ENCODE measurements around the gene SHC1.
A peak's percentile ranks its signal among the peaks of the same experiment; 100 is the strongest.
"Not testable (repeated sequence)": the region's sequence is repeated elsewhere in the genome, so short reads cannot be mapped to it uniquely, and the experiment has no call there.

DNA sequence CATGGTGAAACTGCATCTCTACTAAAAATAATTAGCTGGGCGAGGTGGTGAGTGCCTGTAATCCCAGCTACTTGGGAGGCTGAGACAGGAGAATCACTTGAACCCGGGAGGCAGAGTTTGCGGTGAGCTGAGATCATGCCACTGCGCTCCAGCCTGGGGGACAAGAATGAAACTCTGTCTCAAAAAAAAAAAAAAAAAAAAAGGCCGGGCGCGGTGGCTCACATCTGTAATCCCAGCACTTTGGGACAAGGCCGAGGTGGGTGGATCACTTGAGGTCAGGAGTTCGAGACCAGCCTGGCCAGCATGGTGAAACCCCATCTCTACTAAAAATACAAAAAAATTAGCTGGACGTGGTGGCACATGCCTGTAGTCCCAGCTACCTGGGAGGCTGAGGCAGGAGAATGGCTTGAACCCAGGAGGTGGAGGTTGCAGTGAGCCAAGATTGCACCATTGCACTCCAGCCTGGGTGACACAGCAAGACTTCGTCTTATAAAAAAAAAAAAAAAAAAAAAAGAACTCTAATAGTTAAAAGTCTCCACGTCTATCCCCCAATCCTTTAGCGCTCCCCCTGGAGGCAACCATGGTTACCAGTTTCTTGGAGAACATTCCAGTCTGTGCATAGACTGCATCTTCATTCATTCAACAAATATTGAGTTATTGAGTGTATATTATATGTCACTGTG, 24.9 kb upstream of the SHC1 start:
- not testable (repeated sequence) for TF ChIP-seq POLR2AphosphoS5, POLR2A (IDR thresholded peaks at IDR 0.05)
- TF ChIP-seq, protein P1, sequence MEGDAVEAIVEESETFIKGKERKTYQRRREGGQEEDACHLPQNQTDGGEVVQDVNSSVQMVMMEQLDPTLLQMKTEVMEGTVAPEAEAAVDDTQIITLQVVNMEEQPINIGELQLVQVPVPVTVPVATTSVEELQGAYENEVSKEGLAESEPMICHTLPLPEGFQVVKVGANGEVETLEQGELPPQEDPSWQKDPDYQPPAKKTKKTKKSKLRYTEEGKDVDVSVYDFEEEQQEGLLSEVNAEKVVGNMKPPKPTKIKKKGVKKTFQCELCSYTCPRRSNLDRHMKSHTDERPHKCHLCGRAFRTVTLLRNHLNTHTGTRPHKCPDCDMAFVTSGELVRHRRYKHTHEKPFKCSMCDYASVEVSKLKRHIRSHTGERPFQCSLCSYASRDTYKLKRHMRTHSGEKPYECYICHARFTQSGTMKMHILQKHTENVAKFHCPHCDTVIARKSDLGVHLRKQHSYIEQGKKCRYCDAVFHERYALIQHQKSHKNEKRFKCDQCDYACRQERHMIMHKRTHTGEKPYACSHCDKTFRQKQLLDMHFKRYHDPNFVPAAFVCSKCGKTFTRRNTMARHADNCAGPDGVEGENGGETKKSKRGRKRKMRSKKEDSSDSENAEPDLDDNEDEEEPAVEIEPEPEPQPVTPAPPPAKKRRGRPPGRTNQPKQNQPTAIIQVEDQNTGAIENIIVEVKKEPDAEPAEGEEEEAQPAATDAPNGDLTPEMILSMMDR (IDR thresholded peaks at IDR 0.05) = peak in 3 of 4 experiments; percentile 9 to 45 (median 36)

Measured in gastroesophageal sphincter (tissue), 3 donors.